SK-N-SH (cell line): Measurements from ENCODE around the gene CHST15. TPM values are rescaled to one million over a fixed set of nuclear protein-coding genes. Genes with fewer than 3 reads are reported as not detected.

ENCODE experiments used
- CTCF ChIA-PET: fragments of 300-600, 350-600 bp; formaldehyde crosslinking; extraction: SDS; loops from one replicate; lab custom pipeline; 2021; lab: Yijun Ruan, JAX
- POLR2A ChIA-PET: fragments of 350-600 bp; sonication (Branson Sonifier 250); formaldehyde crosslinking; extraction: SDS; loops from one replicate; lab custom pipeline; 2020; ENCODE audit warnings: antibody characterized with exemption, inconsistent platforms; lab: Yijun Ruan, JAX
- DNase-seq: peaks from one replicate; pipeline ENCODE4 v3.0.0; 2012
- H2AFZ ChIP-seq: fragments of 200-600 bp; sonication (generic); 2 replicates; pipeline ENCODE4 v1.8.1; 2016; ENCODE audit warnings: antibody characterized with exemption, mild to moderate bottlenecking, low read depth
- H3F3A ChIP-seq: fragments of 200-600 bp; sonication (generic); replicated peaks from 2 replicates; pipeline ENCODE3; 2016; ENCODE audit warnings: antibody characterized with exemption, mild to moderate bottlenecking; ENCODE audit not compliant: insufficient read depth
- H3K27ac ChIP-seq, 2 experiments: fragments of 200-500 bp in 1 of 2; fragments of 200-600 bp in 1 of 2; sonication (Bioruptor generic) in 1 of 2; sonication (generic), shearing (Covaris generic) in 1 of 2; 2 replicates each; pipeline versions ENCODE4 v1.5.1 to v1.6.1; 2014 to 2016; ENCODE audit warnings: low read depth in 2 of 2, inconsistent platforms in 1 of 2, low read length in 1 of 2, mild to moderate bottlenecking in 1 of 2, mixed read lengths in 1 of 2
- H3K27me3 ChIP-seq: fragments of 200-600 bp; sonication (generic), shearing (Covaris generic); 2 replicates; pipeline ENCODE4 v1.6.1; 2016; ENCODE audit warnings: mixed run types; ENCODE audit not compliant: insufficient read depth
- H3K36me3 ChIP-seq, 2 experiments: fragments of 200-500 bp in 1 of 2; fragments of 200-600 bp in 1 of 2; sonication (Bioruptor generic) in 1 of 2; sonication (generic) in 1 of 2; replicated peaks in 1 of 2; 2 replicates each; pipeline versions ENCODE3 to v1.5.1; 2014 to 2016; ENCODE audit warnings: low read length in 1 of 2, mild to moderate bottlenecking in 1 of 2; ENCODE audit not compliant: insufficient read depth in 2 of 2, control insufficient read depth in 1 of 2
- H3K4me1 ChIP-seq, 2 experiments: fragments of 200-500 bp in 1 of 2; fragments of 200-600 bp in 1 of 2; sonication (Bioruptor generic) in 1 of 2; sonication (generic), shearing (Covaris generic) in 1 of 2; 2 replicates each; pipeline versions ENCODE4 v1.5.1 to v1.6.1; 2014 to 2016; ENCODE audit warnings: low read depth in 1 of 2, low read length in 1 of 2, mixed run types in 1 of 2; ENCODE audit not compliant: insufficient read depth in 2 of 2, control insufficient read depth in 1 of 2
- H3K4me2 ChIP-seq: fragments of 200-600 bp; sonication (generic), shearing (Covaris generic); 2 replicates; pipeline ENCODE4 v1.6.1; 2017; ENCODE audit warnings: mixed run types
- H3K4me3 ChIP-seq, 2 experiments: fragments of 200-500 bp in 1 of 2; fragments of 200-600 bp in 1 of 2; sonication (Bioruptor generic) in 1 of 2; sonication (generic), shearing (Covaris generic) in 1 of 2; 2 replicates each; pipeline versions ENCODE4 v1.5.1 to v1.8.1; 2014 to 2016; ENCODE audit warnings: low read depth in 2 of 2, inconsistent platforms in 1 of 2, low read length in 1 of 2, mild to moderate bottlenecking in 1 of 2, mixed read lengths in 1 of 2, moderate library complexity in 1 of 2
- H3K79me2 ChIP-seq: fragments of 200-600 bp; sonication (generic); 2 replicates; pipeline ENCODE4 v1.8.1; 2017; ENCODE audit warnings: mild to moderate bottlenecking; ENCODE audit not compliant: insufficient read depth
- H3K9ac ChIP-seq: fragments of 200-600 bp; sonication (generic); 2 replicates; pipeline ENCODE4 v1.6.1; 2017; ENCODE audit warnings: mixed run types
- H3K9me2 ChIP-seq: fragments of 200-600 bp; sonication (generic); 2 replicates; pipeline ENCODE4 v1.6.1; 2017; ENCODE audit warnings: mixed run types
- H3K9me3 ChIP-seq: fragments of 200-600 bp; sonication (generic); 2 replicates; pipeline ENCODE4 v1.6.1; 2017; ENCODE audit warnings: mixed run types, mild to moderate bottlenecking, moderate library complexity
- H4K20me1 ChIP-seq: fragments of 200-600 bp; sonication (generic); 2 replicates; pipeline ENCODE4 v1.6.1; 2017; ENCODE audit warnings: mild to moderate bottlenecking, mixed run types; ENCODE audit not compliant: insufficient read depth
- CHD2 ChIP-seq: fragments of 150-350 bp; IDR thresholded peaks from 2 replicates; pipeline ENCODE4 v1.6.1; 2018; ENCODE audit warnings: low read length; ENCODE audit not compliant: partially characterized antibody
- ELF1 ChIP-seq: IDR thresholded peaks from 2 replicates; pipeline ENCODE4 v1.4.0; 2012
- EP300 ChIP-seq, 2 experiments: IDR thresholded peaks; 2 replicates each; pipeline versions ENCODE4 v1.4.0 to v1.6.1; 2012; ENCODE audit warnings: borderline replicate concordance in 1 of 2, low read depth in 1 of 2, low read length in 1 of 2
- EZH2phosphoT487 ChIP-seq: fragments of 200-600 bp; sonication (generic); IDR thresholded peaks from 2 replicates; pipeline ENCODE4 v1.6.1; 2017; ENCODE audit warnings: low read depth, mixed run types, mild to moderate bottlenecking, antibody characterized with exemption, moderate library complexity, borderline replicate concordance
- FOXJ3 ChIP-seq: sonication (generic); formaldehyde crosslinking; IDR thresholded peaks from 2 replicates; pipeline ENCODE4 v1.5.1; 2020; ENCODE audit warnings: mild to moderate bottlenecking, missing genetic modification reagents
- FOXM1 ChIP-seq: IDR thresholded peaks from 2 replicates; pipeline ENCODE4 v1.4.0; 2012; ENCODE audit warnings: low read depth, mild to moderate bottlenecking
- GABPA ChIP-seq: IDR thresholded peaks from 2 replicates; pipeline ENCODE4 v1.4.0; 2012; ENCODE audit warnings: low read depth, mild to moderate bottlenecking
- MAX ChIP-seq: IDR thresholded peaks from 2 replicates; pipeline ENCODE4 v1.4.0; 2012; ENCODE audit warnings: low read depth
- MEF2A ChIP-seq: IDR thresholded peaks from 2 replicates; pipeline ENCODE4 v1.4.0; 2012; ENCODE audit warnings: low read depth, borderline replicate concordance
- MXI1 ChIP-seq: IDR thresholded peaks from 2 replicates; pipeline ENCODE4 v1.6.1; 2012; ENCODE audit warnings: mild to moderate bottlenecking, low read depth, low read length, improper control_type of control experiment
- NFIC ChIP-seq: IDR thresholded peaks from 2 replicates; pipeline ENCODE4 v1.4.0; 2012; ENCODE audit warnings: borderline replicate concordance
- NRF1 ChIP-seq: IDR thresholded peaks from 2 replicates; pipeline ENCODE4 v1.6.1; 2012; ENCODE audit warnings: low read depth, mild to moderate bottlenecking, low read length
- POLR2AphosphoS5 ChIP-seq: IDR thresholded peaks from 2 replicates; pipeline ENCODE4 v1.6.1; 2012; ENCODE audit warnings: low read depth, low read length
- RCOR1 ChIP-seq: fragments of 150-350 bp; IDR thresholded peaks from 2 replicates; pipeline ENCODE4 v1.6.1; 2017; ENCODE audit warnings: antibody characterized with exemption, low read length
- RFX5 ChIP-seq: IDR thresholded peaks from 2 replicates; pipeline ENCODE4 v1.6.1; 2012; ENCODE audit warnings: mild to moderate bottlenecking, improper control_type of control experiment, low read length
- RXRA ChIP-seq: IDR thresholded peaks from 2 replicates; pipeline ENCODE4 v1.4.0; 2012; ENCODE audit warnings: low read depth, mild to moderate bottlenecking, borderline replicate concordance
- SIN3A ChIP-seq: IDR thresholded peaks from 2 replicates; pipeline ENCODE4 v1.6.1; 2012; ENCODE audit warnings: low read depth, mild to moderate bottlenecking, low read length, moderate library complexity, borderline replicate concordance
- TCF12 ChIP-seq: IDR thresholded peaks from 2 replicates; pipeline ENCODE4 v1.4.0; 2012
- TEAD4 ChIP-seq: IDR thresholded peaks from 2 replicates; pipeline ENCODE4 v1.4.0; 2012; ENCODE audit warnings: mild to moderate bottlenecking, borderline replicate concordance; ENCODE audit not compliant: insufficient read depth
- USF1 ChIP-seq: IDR thresholded peaks from 2 replicates; pipeline ENCODE4 v1.4.0; 2012; ENCODE audit warnings: low read depth, borderline replicate concordance
- YY1 ChIP-seq: IDR thresholded peaks from 2 replicates; pipeline ENCODE4 v1.4.0; 2012; ENCODE audit warnings: low read depth, mild to moderate bottlenecking
- WGBS: methylation state at CpG from one replicate; pipeline ENCODE4 v1.1.6; 2017; ENCODE audit warnings: low lambda C conversion rate; 5-methylcytosine and 5-hydroxymethylcytosine counted together
- polyA plus RNA-seq, 3 experiments: library from polyadenylated mRNA; depleted of rRNA; stranded (reverse); fragments of >200 nt; gene quantifications; 2 replicates each; pipeline ENCODE4 v1.2.3, GENCODE V29; 2012
- TF ChIP-seq, protein P1 (sequence below): IDR thresholded peaks from 2 replicates; pipeline ENCODE4; 2012

CHST15 gene
- polyA plus RNA-seq, 1 of the 3 experiments (the other 2 are of a cell fraction) = 0.02 TPM

- Histone ChIP-seq H3K4me3 (no peak overlapping the region), H3K4me2 (no peak overlapping the region), H3K27ac (no peak overlapping the region), H3K9ac (no peak overlapping the region), H3K27me3 (no peaks in the 10 kb centered on the region), H3K4me1 (peaks cover 0 to 13% of the 10 kb centered on the region in 2 experiments; a peak in 1 of 4 replicates), H2AFZ (no peak overlapping the region), H4K20me1 (no peaks in the 10 kb centered on the region), H3K9me3 (no peaks in the 10 kb centered on the region), H3F3A (no peaks in the 10 kb centered on the region), H3K9me2 (no peaks in the 10 kb centered on the region), H3K79me2 (no peaks in the 10 kb centered on the region), H3K36me3 (no peaks in the 10 kb centered on the region)
- DNase-seq = no peak
- TF ChIP-seq GABPA (no peak), RCOR1 (no peak), NFIC (no peak), TCF12 (no peak), FOXJ3 (CRISPR knock-in tag) (no peak), MXI1 (no peak), POLR2AphosphoS5 (no peak), EZH2phosphoT487 (no peak), SIN3A (no peak), TEAD4 (no peak), MAX (no peak), USF1 (no peak), NRF1 (no peak), YY1 (no peak)
- TF ChIP-seq, protein P1, sequence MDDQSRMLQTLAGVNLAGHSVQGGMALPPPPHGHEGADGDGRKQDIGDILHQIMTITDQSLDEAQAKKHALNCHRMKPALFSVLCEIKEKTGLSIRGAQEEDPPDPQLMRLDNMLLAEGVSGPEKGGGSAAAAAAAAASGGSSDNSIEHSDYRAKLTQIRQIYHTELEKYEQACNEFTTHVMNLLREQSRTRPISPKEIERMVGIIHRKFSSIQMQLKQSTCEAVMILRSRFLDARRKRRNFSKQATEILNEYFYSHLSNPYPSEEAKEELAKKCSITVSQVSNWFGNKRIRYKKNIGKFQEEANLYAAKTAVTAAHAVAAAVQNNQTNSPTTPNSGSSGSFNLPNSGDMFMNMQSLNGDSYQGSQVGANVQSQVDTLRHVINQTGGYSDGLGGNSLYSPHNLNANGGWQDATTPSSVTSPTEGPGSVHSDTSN = no peak
- CTCF ChIA-PET = no interaction called here
- 41% methylated on average over 3 of the region's 3 CpGs for whole genome bisulfite sequencing
- POLR2A ChIA-PET = no interaction called here
Measured at GRCh38 chr10:124068929-124069328, 24.5 kb downstream of the CHST15 start.

GRCh38 chr10:124067825-124068400 is 25.5 kb downstream of the CHST15 start:
- Histone ChIP-seq H3K27ac (no peak overlapping the region), H3K9ac (no peak overlapping the region), H3K4me3 (no peak overlapping the region)
- 53% methylated on average over 13 of the region's 14 CpGs for WGBS
- TF ChIP-seq EZH2phosphoT487 (no peak), NRF1 (no peak), MEF2A (no peak), ELF1 (no peak), GABPA (no peak), CHD2 (no peak), RFX5 (no peak), EP300 (IDR thresholded peaks at IDR 0.05; ENCODE audit: borderline replicate concordance in 1 of 2, low read depth in 1 of 2, low read length in 1 of 2) (no peak), RXRA (no peak), FOXM1 (no peak), YY1 (no peak)
- TF ChIP-seq, all 33 proteins: peak for 0
- ChIA-PET CTCF (interaction anchor here (1.1 to 1.2 kb wide), 2 partner anchors 73 to 321 kb away, joined by 4 read pairs; no protein-coding TSS in a partner anchor), POLR2A (no interaction called here)
- Histone ChIP-seq H3K9me3 (no peaks in the 10 kb centered on the region), H2AFZ (no peak overlapping the region), H3K27me3 (no peaks in the 10 kb centered on the region), H3K79me2 (no peaks in the 10 kb centered on the region), H4K20me1 (no peaks in the 10 kb centered on the region), H3K36me3 (no peaks in the 10 kb centered on the region), H3K9me2 (no peaks in the 10 kb centered on the region), H3K4me1 (peaks cover 0 to 13% of the 10 kb centered on the region in 2 experiments; a peak in 1 of 4 replicates), H3K4me2 (no peak overlapping the region), H3F3A (no peaks in the 10 kb centered on the region)
- DNase-seq = no peak
